HG03575 (cell line): ENCODE measurements around the gene CROCC.
"Not testable (repeated sequence)": the region's sequence is repeated elsewhere in the genome, so short reads cannot be mapped to it uniquely, and the experiment has no call there.

Experiments used
- ATAC-seq: cut with Tn5 transposase; IDR thresholded peaks from one replicate; pipeline ENCODE4 v1.9.1; 2021; ENCODE audit not compliant: unreplicated experiment, insufficient number of reproducible peaks, low FRiP score; ENCODE audit errors: extremely low read depth

The CROCC gene

GRCh38 chr1:16921391-16922185 lies at the start of gene CROCC:
Gene CROCC (plus strand): TSS chr1:16921931. CDS start chr1:16922019, 88 bp downstream.
- no peak for ATAC-seq

DNA sequence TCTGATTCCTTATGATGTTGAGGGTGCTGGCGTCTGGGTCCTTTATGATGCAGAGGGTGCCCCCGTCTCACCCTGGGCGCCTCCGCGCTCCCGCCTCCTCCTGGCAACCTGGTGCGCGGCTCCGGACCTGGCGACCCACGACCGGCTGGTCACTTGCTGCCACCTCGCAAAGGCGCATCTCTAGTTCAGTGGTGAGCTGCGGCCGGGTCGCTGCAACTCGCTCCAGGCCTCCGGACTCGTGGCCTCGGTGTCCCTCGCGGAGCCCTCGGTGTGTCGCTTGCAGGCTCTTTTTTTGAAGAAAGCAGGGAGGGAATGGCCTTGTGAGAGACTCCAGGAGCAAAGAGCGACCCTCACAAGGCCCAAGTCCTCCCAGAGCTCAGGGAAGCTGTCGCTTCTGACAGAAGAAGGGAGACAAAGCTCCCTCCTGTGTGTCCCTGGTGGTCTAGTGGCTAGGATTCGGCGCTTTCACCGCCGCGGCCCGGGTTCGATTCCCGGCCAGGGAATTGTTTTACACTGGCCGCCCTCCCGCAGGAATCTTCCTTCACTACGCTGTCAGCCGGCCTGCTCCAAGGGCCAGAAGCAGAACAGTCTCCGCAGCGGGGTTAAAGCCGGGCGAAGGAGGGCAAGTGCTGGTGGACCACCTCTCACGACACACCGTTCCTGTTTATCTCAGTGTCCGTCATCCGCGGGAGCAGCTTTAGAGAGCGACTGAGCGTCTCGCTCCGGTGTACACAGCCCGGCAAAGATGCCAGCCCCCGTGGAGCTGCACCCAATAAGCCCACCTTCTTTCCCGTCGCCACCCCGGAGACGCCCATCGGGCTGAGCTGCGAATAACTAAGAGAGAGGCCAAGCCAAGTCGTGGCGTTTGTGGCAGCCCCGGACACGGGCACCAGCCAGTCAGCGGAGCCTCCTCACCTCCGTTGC lies 49.3 kb upstream of the CROCC start:
- ATAC-seq: not testable (repeated sequence)

- ATAC-seq: not testable (repeated sequence)
Observed at GRCh38 chr1:16873076-16873879, 48.5 kb upstream of the CROCC start.

- not testable (repeated sequence) for ATAC-seq
Observed at GRCh38 chr1:16874968-16875765, 46.6 kb upstream of the CROCC start.

DNA sequence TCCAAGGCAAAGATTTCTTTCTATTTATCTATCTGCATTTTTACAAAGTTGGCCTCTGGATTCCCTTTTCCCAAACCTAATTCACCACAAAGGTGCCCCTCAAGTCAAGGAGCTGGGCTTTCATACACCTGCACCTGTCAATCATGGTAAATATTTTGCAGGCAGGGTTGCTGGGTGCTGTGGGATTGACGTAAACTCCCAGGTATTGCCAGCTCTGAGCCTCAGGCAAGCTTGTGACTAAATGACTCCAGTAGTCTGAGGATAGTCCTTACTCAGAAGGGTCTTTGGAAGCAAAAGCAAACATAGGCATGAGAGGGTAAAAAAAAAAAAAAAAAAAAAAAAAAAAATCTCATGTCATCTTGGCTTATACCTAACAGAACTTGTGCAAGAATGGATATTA lies 40.0 kb upstream of the CROCC start:
- ATAC-seq: not testable (repeated sequence)

- ATAC-seq: no peak
Observed at GRCh38 chr1:16882986-16883385, 38.7 kb upstream of the CROCC start.

- not testable (repeated sequence) for ATAC-seq
Observed at GRCh38 chr1:16884487-16884886, 37.2 kb upstream of the CROCC start.

- no peak for ATAC-seq
Observed at GRCh38 chr1:16886860-16887605, 34.7 kb upstream of the CROCC start.

- ATAC-seq: no peak
Observed at GRCh38 chr1:16888860-16889816, 32.6 kb upstream of the CROCC start.

DNA sequence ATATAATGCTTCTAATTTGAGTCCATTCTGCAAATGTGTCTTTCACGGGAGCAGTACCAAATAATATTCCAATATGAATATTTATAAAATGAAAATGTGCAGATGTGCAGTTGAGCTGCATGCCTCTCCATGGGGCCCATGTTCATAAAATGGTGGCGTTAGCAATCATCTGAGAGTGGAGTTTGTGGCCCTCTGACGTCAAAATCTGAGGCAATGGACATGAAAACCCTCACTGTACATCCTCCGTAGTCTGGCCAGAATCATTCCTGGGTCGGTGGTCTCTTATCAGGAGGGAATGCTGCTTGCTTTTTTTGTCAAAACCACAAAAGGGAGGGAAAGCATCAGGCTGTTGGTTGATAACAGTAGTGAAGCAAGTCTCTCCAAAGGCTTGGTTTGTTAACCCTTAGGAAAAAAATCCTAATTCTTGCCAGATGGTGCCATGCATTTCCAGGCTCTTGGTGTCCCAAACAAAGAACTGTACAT lies 31.2 kb upstream of the CROCC start:
- not testable (repeated sequence) for ATAC-seq

DNA sequence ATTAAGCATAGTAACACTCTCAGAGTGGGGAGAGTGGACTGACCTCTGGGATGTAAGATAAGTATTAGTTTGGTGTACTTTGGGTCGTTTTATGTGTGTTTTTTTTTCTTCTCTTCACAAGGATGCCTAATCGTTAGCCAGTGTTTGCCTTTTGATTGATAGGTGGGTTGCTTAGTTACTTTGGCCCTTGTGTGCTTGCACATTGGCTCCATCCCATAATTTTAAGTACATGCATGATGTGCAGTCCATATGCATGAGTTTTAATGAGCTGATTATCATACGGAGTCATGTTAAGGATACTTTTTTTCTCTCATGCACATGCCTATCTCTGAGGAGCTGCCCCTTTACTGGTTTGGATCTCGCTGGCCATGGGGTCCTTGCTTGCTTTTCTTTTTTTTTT lies 30.7 kb upstream of the CROCC start:
- not testable (repeated sequence) for ATAC-seq

- not testable (repeated sequence) for ATAC-seq
Observed at GRCh38 chr1:16892978-16893525, 28.7 kb upstream of the CROCC start.

DNA sequence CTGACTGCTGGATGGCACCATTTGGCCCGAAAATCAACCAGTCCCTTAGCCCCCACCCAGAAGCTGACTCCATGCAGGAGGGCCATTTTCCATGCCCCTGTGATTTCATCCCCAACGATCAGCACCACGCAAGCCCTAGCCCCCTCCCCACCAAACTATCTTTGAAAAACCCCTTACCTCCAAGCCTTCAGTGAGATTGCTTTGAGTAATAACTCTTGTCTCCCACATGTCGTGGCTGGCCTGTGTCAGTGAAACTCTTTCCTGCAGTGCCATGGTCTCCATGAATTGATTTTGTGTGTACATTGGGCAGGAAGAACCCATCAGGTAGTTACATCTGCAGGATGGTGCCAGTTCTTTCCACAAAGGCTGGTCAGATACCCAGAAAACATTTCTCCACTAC lies 27.9 kb upstream of the CROCC start:
- ATAC-seq: not testable (repeated sequence)

- not testable (repeated sequence) for ATAC-seq
Observed at GRCh38 chr1:16894338-16894737, 27.4 kb upstream of the CROCC start.

GRCh38 chr1:16895233-16895597 lies 26.5 kb upstream of the CROCC start:
- ATAC-seq: not testable (repeated sequence)

- peak; percentile 73 for ATAC-seq
Observed at GRCh38 chr1:16895598-16896315, 26.0 kb upstream of the CROCC start, which contains the start of gene RNU1-2. Gene RNU1-2 (plus strand): TSS chr1:16895980.
